Measurements from ENCODE around the gene OTUB1. TPM values are rescaled to one million over a fixed set of nuclear protein-coding genes. Genes with fewer than 3 reads are reported as not detected.
"Not testable (repeated sequence)": the region's sequence is repeated elsewhere in the genome, so short reads cannot be mapped to it uniquely, and the experiment has no call there.

OTUB1 gene
- total and polyA plus RNA-seq, 2 experiments from 2014 or later: 48.3 to 123 TPM

- H3K9me3 ChIP-seq (ENCODE audit: low read depth): no peaks in the 10 kb centered on the region
- no peaks in the 10 kb centered on the region for H3K9me2 ChIP-seq (ENCODE audit: insufficient read depth)
- no peaks in the 10 kb centered on the region for H3K79me2 ChIP-seq (ENCODE audit: insufficient read depth)
- 77 to 84% methylated on average over 5 to 18 of the region's 18 CpGs for WGBS, 2 experiments (ENCODE audit: low coverage in 1 of 2, low lambda C conversion rate in 2 of 2, missing lambda C conversion rate in 2 of 2)
- H3F3A ChIP-seq (ENCODE audit: insufficient read depth): no peaks in the 10 kb centered on the region
- no peaks in the 10 kb centered on the region for H4K20me1 ChIP-seq (ENCODE audit: insufficient read depth)
- DNase-seq: no peak
- no peak for TF ChIP-seq EZH2phosphoT487 (IDR thresholded peaks at IDR 0.05; ENCODE audit: insufficient read depth, low read depth)
- no peak for TF ChIP-seq EZH2 (IDR thresholded peaks at IDR 0.05; ENCODE audit: insufficient read depth, poor library complexity, severe bottlenecking)
- no peaks in the 10 kb centered on the region for H3K4me1 ChIP-seq (ENCODE audit: insufficient read depth)
- H3K27ac ChIP-seq: no peak overlapping the region
- in situ Hi-C loops (cut with MboI): no loop called here
- H3K36me3 ChIP-seq (ENCODE audit: low read depth): no peaks in the 10 kb centered on the region
- no peak overlapping the region for H3K4me2 ChIP-seq (ENCODE audit: unreplicated experiment)
- H3K4me3 ChIP-seq: no peak overlapping the region
- H3K27me3 ChIP-seq (replicated peaks; ENCODE audit: insufficient read depth): no peaks in the 10 kb centered on the region
- no peak overlapping the region for H3K9ac ChIP-seq
- no peak overlapping the region for H2AFZ ChIP-seq
Observed at GRCh38 chr11:64044730-64045393, 58.6 kb downstream of the OTUB1 start.

- no peak for DNase-seq
- H3K4me2 ChIP-seq (ENCODE audit: unreplicated experiment): no peak overlapping the region
- no peak overlapping the region for H3K27ac ChIP-seq
- no peaks in the 10 kb centered on the region for H3K9me3 ChIP-seq (ENCODE audit: low read depth)
- H3K36me3 ChIP-seq (ENCODE audit: low read depth): no peaks in the 10 kb centered on the region
- no peaks in the 10 kb centered on the region for H3K9me2 ChIP-seq (ENCODE audit: insufficient read depth)
- no peaks in the 10 kb centered on the region for H3K79me2 ChIP-seq (ENCODE audit: insufficient read depth)
- no peaks in the 10 kb centered on the region for H4K20me1 ChIP-seq (ENCODE audit: insufficient read depth)
- in situ Hi-C loops (cut with MboI): no loop called here
- no peak for TF ChIP-seq EZH2phosphoT487 (IDR thresholded peaks at IDR 0.05; ENCODE audit: insufficient read depth, low read depth)
- TF ChIP-seq EZH2 (IDR thresholded peaks at IDR 0.05; ENCODE audit: insufficient read depth, poor library complexity, severe bottlenecking): no peak
- no peaks in the 10 kb centered on the region for H3F3A ChIP-seq (ENCODE audit: insufficient read depth)
- WGBS, 2 experiments (ENCODE audit: low coverage in 1 of 2, low lambda C conversion rate in 2 of 2, missing lambda C conversion rate in 2 of 2): 85 to 91% methylated on average over 2 of the region's 2 CpGs
- no peak overlapping the region for H3K9ac ChIP-seq
- no peaks in the 10 kb centered on the region for H3K27me3 ChIP-seq (replicated peaks; ENCODE audit: insufficient read depth)
- no peaks in the 10 kb centered on the region for H3K4me1 ChIP-seq (ENCODE audit: insufficient read depth)
- no peak overlapping the region for H3K4me3 ChIP-seq
- H2AFZ ChIP-seq: no peak overlapping the region
Observed at GRCh38 chr11:64045700-64046099, 59.5 kb downstream of the OTUB1 start.

DNA sequence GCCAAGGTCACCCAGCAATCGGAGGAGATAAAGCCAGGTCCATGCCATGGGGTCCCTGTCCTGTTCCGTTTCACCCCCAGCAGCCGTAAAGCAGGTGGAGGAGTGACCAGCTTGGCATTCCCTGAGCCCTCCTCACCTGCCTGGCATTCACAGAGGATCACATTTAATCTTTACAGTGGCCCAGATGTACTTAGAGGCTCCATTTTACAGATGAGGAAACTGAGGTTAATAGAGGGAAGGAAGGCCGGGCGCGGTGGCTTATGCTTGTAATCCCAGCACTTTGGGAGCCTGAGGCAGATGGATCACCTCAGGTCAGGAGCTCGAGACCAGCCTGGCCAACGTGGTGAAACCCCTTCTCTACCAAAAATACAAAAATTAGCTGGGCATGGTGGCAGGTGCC, 61.1 kb downstream of the OTUB1 start:
- 96 to 98% methylated on average over 8 of the region's 8 CpGs for WGBS, 2 experiments (ENCODE audit: low coverage in 1 of 2, low lambda C conversion rate in 2 of 2, missing lambda C conversion rate in 2 of 2)
- not testable (repeated sequence) for H3K4me1 ChIP-seq (ENCODE audit: insufficient read depth)

More for the DNA sequence above, 61.1 kb downstream of the OTUB1 start:
- H3K79me2 ChIP-seq (ENCODE audit: insufficient read depth); H3K9me3 ChIP-seq (ENCODE audit: low read depth); H3K27me3 ChIP-seq (replicated peaks; ENCODE audit: insufficient read depth); H2AFZ ChIP-seq; H3K36me3 ChIP-seq (ENCODE audit: low read depth); H3K4me2 ChIP-seq (ENCODE audit: unreplicated experiment); H3K27ac ChIP-seq; H3K9ac ChIP-seq; H3K4me3 ChIP-seq; in situ Hi-C loops (cut with MboI); DNase-seq; H3K9me2 ChIP-seq (ENCODE audit: insufficient read depth); H3F3A ChIP-seq (ENCODE audit: insufficient read depth); H4K20me1 ChIP-seq (ENCODE audit: insufficient read depth): not testable (repeated sequence)

Small RNA genes lying within 50 kb of the gene (small RNA-seq; reads per million reads assigned to genes)
- not detected for gene RNU6-45P (ENCODE audit: low read depth, low replicate concordance)

Other genes with a start within 250 kb of the OTUB1 start
- gene ZFTA, start 217.7 kb upstream of the OTUB1 start, total RNA-seq (2014; rRNA removed; shearing (Covaris generic)): 16.6 and 23.0 TPM in 2 replicates
- gene ZFTA, start 217.7 kb upstream of the OTUB1 start, polyA plus RNA-seq (2016; fragmentation: Nextera tagmentation; extraction: Ambion mirVana): 0.87 and 0.96 TPM in 2 replicates
- 10.6 and 15.3 TPM in 2 replicates for gene SPINDOC, start 173.0 kb upstream of the OTUB1 start, total RNA-seq (2014; rRNA removed; shearing (Covaris generic))
- 0.30 and 0.86 TPM in 2 replicates for gene SPINDOC, start 173.0 kb upstream of the OTUB1 start, polyA plus RNA-seq (2016; fragmentation: Nextera tagmentation; extraction: Ambion mirVana)
- gene MARK2, start 147.3 kb upstream of the OTUB1 start, total RNA-seq (2014; rRNA removed; shearing (Covaris generic)): 14.8 and 15.8 TPM in 2 replicates
- 8.6 and 8.9 TPM in 2 replicates for gene MARK2, start 147.3 kb upstream of the OTUB1 start, polyA plus RNA-seq (2016; fragmentation: Nextera tagmentation; extraction: Ambion mirVana)
- gene RCOR2, start 69.3 kb upstream of the OTUB1 start, total RNA-seq (2014; rRNA removed; shearing (Covaris generic)): 0.89 and 1.8 TPM in 2 replicates
- 0.24 TPM in 1 of 2 replicates, not detected in the other for gene RCOR2, start 69.3 kb upstream of the OTUB1 start, polyA plus RNA-seq (2016; fragmentation: Nextera tagmentation; extraction: Ambion mirVana)
- 11.7 and 27.9 TPM in 2 replicates for gene NAA40, start 47.4 kb upstream of the OTUB1 start, total RNA-seq (2014; rRNA removed; shearing (Covaris generic))
- gene NAA40, start 47.4 kb upstream of the OTUB1 start, polyA plus RNA-seq (2016; fragmentation: Nextera tagmentation; extraction: Ambion mirVana): 10.3 and 12.0 TPM in 2 replicates
- 358 and 388 TPM in 2 replicates for gene COX8A, start 11.8 kb upstream of the OTUB1 start, total RNA-seq (2014; rRNA removed; shearing (Covaris generic))
- 397 and 417 TPM in 2 replicates for gene COX8A, start 11.8 kb upstream of the OTUB1 start, polyA plus RNA-seq (2016; fragmentation: Nextera tagmentation; extraction: Ambion mirVana)
- gene FLRT1, start 49.5 kb downstream of the OTUB1 start, total RNA-seq (2014; rRNA removed; shearing (Covaris generic)): 0.22 TPM in 1 of 2 replicates, not detected in the other
- gene FLRT1, start 49.5 kb downstream of the OTUB1 start, polyA plus RNA-seq (2016; fragmentation: Nextera tagmentation; extraction: Ambion mirVana): 0.09 TPM in 1 of 2 replicates, not detected in the other
- gene MACROD1, start 179.7 kb downstream of the OTUB1 start, total RNA-seq (2014; rRNA removed; shearing (Covaris generic)): 21.0 and 403 TPM in 2 replicates
- 18.6 and 21.2 TPM in 2 replicates for gene MACROD1, start 179.7 kb downstream of the OTUB1 start, polyA plus RNA-seq (2016; fragmentation: Nextera tagmentation; extraction: Ambion mirVana)
- 115 and 123 TPM in 2 replicates for gene STIP1, start 199.7 kb downstream of the OTUB1 start, total RNA-seq (2014; rRNA removed; shearing (Covaris generic))
- gene STIP1, start 199.7 kb downstream of the OTUB1 start, polyA plus RNA-seq (2016; fragmentation: Nextera tagmentation; extraction: Ambion mirVana): 128 and 132 TPM in 2 replicates
- 0.51 and 3.9 TPM in 2 replicates for gene FERMT3, start 220.3 kb downstream of the OTUB1 start, total RNA-seq (2014; rRNA removed; shearing (Covaris generic))
- gene FERMT3, start 220.3 kb downstream of the OTUB1 start, polyA plus RNA-seq (2016; fragmentation: Nextera tagmentation; extraction: Ambion mirVana): 1.5 and 2.5 TPM in 2 replicates
- 53.7 and 66.0 TPM in 2 replicates for gene TRPT1, start 239.7 kb downstream of the OTUB1 start, total RNA-seq (2014; rRNA removed; shearing (Covaris generic))
- gene TRPT1, start 239.7 kb downstream of the OTUB1 start, polyA plus RNA-seq (2016; fragmentation: Nextera tagmentation; extraction: Ambion mirVana): 50.7 and 54.7 TPM in 2 replicates
- 75.9 and 97.9 TPM in 2 replicates for gene NUDT22, start 239.8 kb downstream of the OTUB1 start, total RNA-seq (2014; rRNA removed; shearing (Covaris generic))
- 74.5 and 78.9 TPM in 2 replicates for gene NUDT22, start 239.8 kb downstream of the OTUB1 start, polyA plus RNA-seq (2016; fragmentation: Nextera tagmentation; extraction: Ambion mirVana)
- gene DNAJC4, start 244.1 kb downstream of the OTUB1 start, total RNA-seq (2014; rRNA removed; shearing (Covaris generic)): 2.7 and 11.0 TPM in 2 replicates
- gene DNAJC4, start 244.1 kb downstream of the OTUB1 start, polyA plus RNA-seq (2016; fragmentation: Nextera tagmentation; extraction: Ambion mirVana): 33.4 and 34.7 TPM in 2 replicates
- gene VEGFB, start 248.1 kb downstream of the OTUB1 start, total RNA-seq (2014; rRNA removed; shearing (Covaris generic)): 17.7 and 27.8 TPM in 2 replicates
- gene VEGFB, start 248.1 kb downstream of the OTUB1 start, polyA plus RNA-seq (2016; fragmentation: Nextera tagmentation; extraction: Ambion mirVana): 21.6 and 22.6 TPM in 2 replicates